IMR-90 (cell line): ENCODE results near the gene CDKN2C. TPM values are rescaled to one million over a fixed set of nuclear protein-coding genes. Genes with fewer than 3 reads are reported as not detected.

Experiments
- ATAC-seq: fragments of 200-7000 bp; cut with Tn5 transposase; 2 replicates; pipeline ENCODE4 v1.9.1; 2020; ENCODE audit warnings: low read depth, mild to moderate bottlenecking, moderate library complexity
- BruUV-seq: library from RNA; stranded (reverse); fragments of 400-500 nt; replicated peaks from 2 replicates; lab custom pipeline; 2021; lab: Mats Ljungman, UMichigan
- CTCF ChIA-PET: fragments of 300-600 bp; formaldehyde crosslinking; extraction: SDS; loops from one replicate; lab custom pipeline; 2021; ENCODE audit warnings: antibody characterized with exemption; lab: Yijun Ruan, JAX
- POLR2A ChIA-PET: fragments of 300-600 bp; sonication (Branson Sonifier 250); formaldehyde crosslinking; loops from one replicate; lab custom pipeline; 2022; ENCODE audit warnings: antibody characterized with exemption; ENCODE audit not compliant: unreplicated experiment; lab: Charles Lee
- DNase-seq: peaks from one replicate; pipeline ENCODE4 v3.0.0; 2013
- H2AFZ ChIP-seq: replicated peaks from 2 replicates; pipeline ENCODE3; 2013; ENCODE audit warnings: low read length, mild to moderate bottlenecking; ENCODE audit not compliant: poor library complexity
- H2AK5ac ChIP-seq: 2 replicates; pipeline ENCODE4 v1.6.1; 2013; ENCODE audit warnings: low read depth, low read length, inconsistent platforms
- H2AK9ac ChIP-seq: replicated peaks from 2 replicates; pipeline ENCODE3; 2013; ENCODE audit warnings: mild to moderate bottlenecking, low read depth, low read length, moderate library complexity; ENCODE audit not compliant: poor library complexity
- H2BK120ac ChIP-seq: 2 replicates; pipeline ENCODE4 v1.6.1; 2013; ENCODE audit warnings: low read depth, low read length, inconsistent platforms
- H2BK15ac ChIP-seq: 3 replicates; pipeline ENCODE4 v1.6.1; 2013; ENCODE audit warnings: low read depth, low read length, inconsistent platforms
- H2BK20ac ChIP-seq: 2 replicates; pipeline ENCODE4 v1.6.1; 2013; ENCODE audit warnings: low read depth, mild to moderate bottlenecking, inconsistent platforms, low read length, moderate library complexity
- H2BK5ac ChIP-seq: 2 replicates; pipeline ENCODE4 v1.6.1; 2013; ENCODE audit warnings: mild to moderate bottlenecking, low read depth, low read length, inconsistent platforms; ENCODE audit not compliant: poor library complexity, severe bottlenecking
- H3K14ac ChIP-seq: replicated peaks from 2 replicates; pipeline ENCODE4 v1.6.1; 2013; ENCODE audit warnings: low read depth, low read length, inconsistent platforms
- H3K18ac ChIP-seq: 2 replicates; pipeline ENCODE4 v1.6.1; 2013; ENCODE audit warnings: low read depth, low read length, control low read depth
- H3K23ac ChIP-seq: 2 replicates; pipeline ENCODE4 v1.6.1; 2013; ENCODE audit warnings: low read depth, low read length, inconsistent platforms
- H3K27ac ChIP-seq: 2 replicates; pipeline ENCODE4 v1.5.1; 2013; ENCODE audit warnings: mild to moderate bottlenecking, control low read depth, low read length; ENCODE audit not compliant: insufficient read depth
- H3K27me3 ChIP-seq: 2 replicates; pipeline ENCODE4 v1.6.1; 2013; ENCODE audit warnings: low read length; ENCODE audit not compliant: control insufficient read depth, insufficient read depth
- H3K36me3 ChIP-seq: 2 replicates; pipeline ENCODE4 v1.6.1; 2013; ENCODE audit warnings: low read length, mixed read lengths; ENCODE audit not compliant: control insufficient read depth, insufficient read depth
- H3K4ac ChIP-seq: 2 replicates; pipeline ENCODE4 v1.6.1; 2013; ENCODE audit warnings: low read depth, low read length, inconsistent platforms
- H3K4me1 ChIP-seq: 2 replicates; pipeline ENCODE4 v1.6.1; 2013; ENCODE audit warnings: low read length, mixed read lengths; ENCODE audit not compliant: control insufficient read depth, insufficient read depth
- H3K4me2 ChIP-seq: 2 replicates; pipeline ENCODE4 v1.6.1; 2013; ENCODE audit warnings: low read depth, mild to moderate bottlenecking, control low read depth, low read length, moderate library complexity
- H3K4me3 ChIP-seq: 2 replicates; pipeline ENCODE4 v1.5.1; 2013; ENCODE audit warnings: low read depth, mild to moderate bottlenecking, control low read depth, low read length, moderate library complexity; ENCODE audit not compliant: insufficient read depth
- H3K56ac ChIP-seq: 2 replicates; pipeline ENCODE4 v1.6.1; 2013; ENCODE audit warnings: low read length, inconsistent platforms; ENCODE audit not compliant: insufficient read depth; ENCODE audit errors: extremely low read depth
- H3K79me1 ChIP-seq, 2 experiments: 2 replicates each; pipeline ENCODE4 v1.6.1; 2013; ENCODE audit warnings: low read length in 2 of 2, inconsistent platforms in 1 of 2, low read depth in 1 of 2
- H3K9ac ChIP-seq: 2 replicates; pipeline ENCODE4 v1.6.1; 2013; ENCODE audit warnings: low read depth, low read length, control low read depth
- H3K9me1 ChIP-seq: 2 replicates; pipeline ENCODE4 v1.6.1; 2013; ENCODE audit warnings: low read length, inconsistent platforms; ENCODE audit not compliant: insufficient read depth
- H3K9me3 ChIP-seq: 2 replicates; pipeline ENCODE4 v1.6.1; 2013; ENCODE audit warnings: low read length; ENCODE audit not compliant: control insufficient read depth, insufficient read depth
- H4K20me1 ChIP-seq: 2 replicates; pipeline ENCODE4 v1.6.1; 2013; ENCODE audit warnings: low read length, inconsistent platforms; ENCODE audit not compliant: insufficient read depth
- H4K5ac ChIP-seq: 2 replicates; pipeline ENCODE4 v1.6.1; 2013; ENCODE audit warnings: mild to moderate bottlenecking, low read depth, low read length, control low read depth
- H4K8ac ChIP-seq, 2 experiments: 2 replicates each; pipeline ENCODE4 v1.6.1; 2013; ENCODE audit warnings: low read depth in 2 of 2, low read length in 2 of 2, control low read depth in 1 of 2, inconsistent platforms in 1 of 2
- H4K91ac ChIP-seq: 2 replicates; pipeline ENCODE4 v1.6.1; 2013; ENCODE audit warnings: low read depth, low read length, inconsistent platforms; ENCODE audit not compliant: insufficient read depth
- BHLHE40 ChIP-seq: fragments of 150-350 bp; IDR thresholded peaks from 2 replicates; pipeline ENCODE4 v1.6.1; 2016; ENCODE audit warnings: mild to moderate bottlenecking, low read depth, low read length
- CEBPB ChIP-seq: IDR thresholded peaks from 2 replicates; pipeline ENCODE4 v1.6.1; 2012; ENCODE audit warnings: low read depth, low read length, improper control_type of control experiment
- MAZ ChIP-seq: IDR thresholded peaks from 2 replicates; pipeline ENCODE4 v1.6.1; 2012; ENCODE audit warnings: low read depth, mild to moderate bottlenecking, low read length, improper control_type of control experiment, moderate library complexity, borderline replicate concordance
- MXI1 ChIP-seq: IDR thresholded peaks from 2 replicates; pipeline ENCODE4 v1.6.1; 2012; ENCODE audit warnings: low read depth, mild to moderate bottlenecking, low read length, moderate library complexity, borderline replicate concordance
- NFE2L2 ChIP-seq: fragments of 150-350 bp; IDR thresholded peaks from 2 replicates; pipeline ENCODE4 v1.6.1; 2016; ENCODE audit warnings: low read depth, mild to moderate bottlenecking, low read length
- POLR2A ChIP-seq: IDR thresholded peaks from 2 replicates; pipeline ENCODE4 v1.6.1; 2012; ENCODE audit warnings: mild to moderate bottlenecking, low read depth, low read length
- SMC3 ChIP-seq: fragments of 150-350 bp; IDR thresholded peaks from 2 replicates; pipeline ENCODE4 v1.6.1; 2016; ENCODE audit warnings: low read depth, mild to moderate bottlenecking, antibody characterized with exemption, low read length, moderate library complexity
- USF2 ChIP-seq: fragments of 150-350 bp; IDR thresholded peaks from 2 replicates; pipeline ENCODE4 v1.6.1; 2017; ENCODE audit warnings: mild to moderate bottlenecking, antibody characterized with exemption, low read length, low read depth
- WGBS, 2 experiments: methylation state at CpG; one replicate each; pipeline versions ENCODE4 v1.1.5 to v1.1.7; 2013; ENCODE audit warnings: missing lambda C conversion rate in 2 of 2; ENCODE audit not compliant: insufficient read length in 1 of 2; ENCODE audit errors: extremely low coverage in 2 of 2; 5-methylcytosine and 5-hydroxymethylcytosine counted together
- dilution Hi-C: fragments of 300-500 bp; cut with HindIII; formaldehyde crosslinking; loops from one replicate; pipeline ENCODE4 v1.14.3; 2018; ENCODE audit warnings: low sequenced_read_pairs; ENCODE audit not compliant: unreplicated experiment
- in situ Hi-C: fragments of 300-500 bp; cut with MboI; formaldehyde crosslinking; loops from 3 replicates; pipeline ENCODE4 v1.14.3; 2019; ENCODE audit warnings: low sequenced_read_pairs, inconsistent platforms, mixed read lengths
- intact Hi-C: fragments of 100-400 bp; cut with micrococcal nuclease; formaldehyde crosslinking; loops from 2 replicates; pipeline ENCODE4 v1.10.0; 2022
- polyA plus RNA-seq, 3 experiments: library from polyadenylated mRNA; depleted of rRNA; stranded (reverse); fragments of >200 nt; gene quantifications; 2 replicates each; pipeline ENCODE4 v1.2.3, GENCODE V29; 2012; ENCODE audit warnings: low replicate concordance in 1 of 3
- total RNA-seq: library from RNA; depleted of rRNA; stranded (reverse); fragments of >200 nt; gene quantifications from 2 replicates; pipeline ENCODE4 v1.2.3, GENCODE V29; 2012

The CDKN2C gene
- total and polyA plus RNA-seq, 2 of the 4 experiments (the other 2 are of a cell fraction): 14.3 to 15.5 TPM

- Histone ChIP-seq H3K4me3 (no peak overlapping the region), H3K18ac (no peak overlapping the region), H4K8ac (no peak overlapping the region), H2BK5ac (no peak overlapping the region), H3K23ac (no peak overlapping the region), H3K56ac (no peak overlapping the region), H2BK15ac (no peak overlapping the region), H2AFZ (no peak overlapping the region), H3K4me2 (no peak overlapping the region), H2BK120ac (no peak overlapping the region), H3K4ac (no peak overlapping the region), H3K36me3 (no peaks in the 10 kb centered on the region), H4K91ac (no peak overlapping the region), H3K27me3 (no peaks in the 10 kb centered on the region), H3K27ac (no peak overlapping the region), H4K20me1 (no peaks in the 10 kb centered on the region), H4K5ac (no peak overlapping the region), H3K79me1 (peaks cover 2 to 18% of the 10 kb centered on the region in 2 experiments; a peak in 1 of 4 replicates), H2AK9ac (no peak overlapping the region), H3K14ac (no peak overlapping the region), H2BK20ac (no peak overlapping the region), H3K4me1 (no peaks in the 10 kb centered on the region), H3K9ac (no peak overlapping the region), H3K9me3 (no peaks in the 10 kb centered on the region), H2AK5ac (no peak overlapping the region), H3K9me1 (no peaks in the 10 kb centered on the region)
- POLR2A ChIA-PET: no interaction called here
- no TSS peak for BruUV-seq
- dilution Hi-C loops (no loop called here), in situ Hi-C loops (no loop called here), intact Hi-C loops (no loop called here)
- CTCF ChIA-PET: interaction anchor here (0.7 to 1.0 kb wide), 2 partner anchors 12 to 99 kb away, joined by 3 read pairs; partner anchors contain the start of gene CDKN2C
- DNase-seq (no peak), ATAC-seq (no peak)
- WGBS, 2 experiments: no CpG with 5 or more reads among the region's 3 CpGs
- TF ChIP-seq NFE2L2 (no peak), MXI1 (no peak), CEBPB (no peak), BHLHE40 (no peak), MAZ (no peak), POLR2A (no peak), SMC3 (no peak), USF2 (no peak)
These were observed 12.6 kb downstream of the CDKN2C start for GRCh38 chr1:50982611-50983010.
